H1 (cell line): Measurements from ENCODE around the gene ST6GALNAC4. TPM values are rescaled to one million over a fixed set of nuclear protein-coding genes. Genes with fewer than 3 reads are reported as not detected.

ENCODE experiments used
- CBX5 ChIP-seq: fragments of 300-800, 300-1000 bp; sonication (generic); IDR thresholded peaks from 2 replicates; pipeline ENCODE4 v1.7.1; 2016; ENCODE audit warnings: antibody characterized with exemption, low read length, low read depth
- CHD1 ChIP-seq: IDR thresholded peaks from 2 replicates; pipeline ENCODE4 v1.6.1; 2012; ENCODE audit warnings: low read depth, low read length, improper control_type of control experiment
- CHD7 ChIP-seq: fragments of 300-600 bp; sonication (generic); IDR thresholded peaks from 2 replicates; pipeline ENCODE4 v1.7.1; 2012; ENCODE audit warnings: low read length, moderate library complexity, mild to moderate bottlenecking, inconsistent platforms; ENCODE audit not compliant: insufficient replicate concordance
- CREB1 ChIP-seq: IDR thresholded peaks from 2 replicates; pipeline ENCODE4 v1.6.1; 2012; ENCODE audit warnings: inconsistent platforms
- HDAC6 ChIP-seq: IDR thresholded peaks from one replicate; pipeline ENCODE4 v1.7.1; 2012; ENCODE audit warnings: low read depth, mild to moderate bottlenecking, inconsistent platforms, low read length, moderate library complexity
- KDM5A ChIP-seq: fragments of 200-600 bp; IDR thresholded peaks from 2 replicates; pipeline ENCODE4 v1.7.1; 2012; ENCODE audit warnings: mild to moderate bottlenecking, low read length, inconsistent platforms, mixed read lengths
- RXRA ChIP-seq: IDR thresholded peaks from 2 replicates; pipeline ENCODE4 v1.6.1; 2011; ENCODE audit warnings: low read depth, mild to moderate bottlenecking, low read length, moderate library complexity; ENCODE audit not compliant: insufficient read depth
- SP2 ChIP-seq: IDR thresholded peaks from 2 replicates; pipeline ENCODE4 v1.6.1; 2012; ENCODE audit warnings: mild to moderate bottlenecking, low read length, inconsistent platforms
- TAF7 ChIP-seq: optimal IDR thresholded peaks from 2 replicates; pipeline ENCODE3; 2011; ENCODE audit warnings: low read depth, mild to moderate bottlenecking, inconsistent platforms, low read length, moderate library complexity, borderline replicate concordance
- TBP ChIP-seq: IDR thresholded peaks from 2 replicates; pipeline ENCODE4 v1.6.1; 2011; ENCODE audit warnings: low read depth, low read length, improper control_type of control experiment
- polyA plus RNA-seq, 7 experiments: library from polyadenylated mRNA; depleted of rRNA in 3 of 7; stranded (reverse) in 5 of 7; unstranded in 2 of 7; fragments of >200 nt in 5 of 7; fragments of 200-250 nt in 2 of 7; gene quantifications; 1 replicate in 5 of 7; 2 replicates in 1 of 7; 4 replicates in 1 of 7; pipeline versions ENCODE4 v1.2.1 to v1.2.3, GENCODE V29; 2011 to 2013; ENCODE audit warnings: missing spikeins in 2 of 7, mixed read lengths in 2 of 7
- total RNA-seq: library from RNA; stranded (reverse); fragmentation: NEBNext Ultra II Directional; extraction: Animal tissue kit (Norgen Biotek cat#: 25700); gene quantifications from 2 replicates; pipeline ENCODE4 v1.2.1, GENCODE V29; 2021

The ST6GALNAC4 gene
- total and polyA plus RNA-seq, 2 of the 8 experiments (the other 6 are each of a cell fraction or from before 2014, with no cell fraction given): 21.8 to 34.1 TPM

DNA sequence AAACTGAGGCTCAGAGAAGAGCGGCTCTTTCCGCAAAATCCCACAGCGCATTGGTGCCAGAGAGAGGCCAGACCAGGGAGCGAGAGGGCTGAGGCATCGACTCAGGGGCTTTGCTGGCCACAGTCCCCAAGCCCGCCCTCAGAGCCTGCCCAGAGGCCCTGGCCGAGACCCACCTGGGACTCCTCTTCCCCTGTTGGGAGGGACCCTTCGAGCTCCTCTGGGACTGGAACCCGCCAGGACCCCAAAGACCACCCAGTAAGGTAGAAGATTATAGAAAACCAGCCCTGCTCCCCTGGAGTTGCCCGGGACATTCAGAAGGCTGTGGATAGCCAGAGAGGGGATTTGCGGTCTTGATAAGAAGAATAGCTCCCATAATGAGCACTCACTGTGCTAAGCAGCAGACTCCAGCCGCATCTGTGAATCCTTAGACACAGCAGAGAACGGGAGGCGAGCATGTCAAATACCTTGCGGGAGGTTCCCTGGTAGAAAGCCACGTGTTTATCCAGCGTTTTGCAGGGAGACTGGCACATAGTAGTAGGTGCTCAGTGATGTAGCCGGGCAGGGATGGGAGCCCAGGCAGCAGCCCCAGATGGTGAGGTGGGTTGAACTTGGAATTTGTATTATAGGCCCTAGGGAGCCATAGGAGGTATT lies 38.7 kb downstream of the ST6GALNAC4 start (continued):
- TF ChIP-seq CHD7: no peak
- no peak for TF ChIP-seq TAF7
- TF ChIP-seq HDAC6: no peak
- TF ChIP-seq CBX5: no peak
- no peak for TF ChIP-seq RXRA
- no peak for TF ChIP-seq CHD1
- TF ChIP-seq CREB1: no peak
- TF ChIP-seq TBP: no peak
- no peak for TF ChIP-seq KDM5A
- no peak for TF ChIP-seq SP2
